ENCODE measurements around the gene SNX5.

DNA sequence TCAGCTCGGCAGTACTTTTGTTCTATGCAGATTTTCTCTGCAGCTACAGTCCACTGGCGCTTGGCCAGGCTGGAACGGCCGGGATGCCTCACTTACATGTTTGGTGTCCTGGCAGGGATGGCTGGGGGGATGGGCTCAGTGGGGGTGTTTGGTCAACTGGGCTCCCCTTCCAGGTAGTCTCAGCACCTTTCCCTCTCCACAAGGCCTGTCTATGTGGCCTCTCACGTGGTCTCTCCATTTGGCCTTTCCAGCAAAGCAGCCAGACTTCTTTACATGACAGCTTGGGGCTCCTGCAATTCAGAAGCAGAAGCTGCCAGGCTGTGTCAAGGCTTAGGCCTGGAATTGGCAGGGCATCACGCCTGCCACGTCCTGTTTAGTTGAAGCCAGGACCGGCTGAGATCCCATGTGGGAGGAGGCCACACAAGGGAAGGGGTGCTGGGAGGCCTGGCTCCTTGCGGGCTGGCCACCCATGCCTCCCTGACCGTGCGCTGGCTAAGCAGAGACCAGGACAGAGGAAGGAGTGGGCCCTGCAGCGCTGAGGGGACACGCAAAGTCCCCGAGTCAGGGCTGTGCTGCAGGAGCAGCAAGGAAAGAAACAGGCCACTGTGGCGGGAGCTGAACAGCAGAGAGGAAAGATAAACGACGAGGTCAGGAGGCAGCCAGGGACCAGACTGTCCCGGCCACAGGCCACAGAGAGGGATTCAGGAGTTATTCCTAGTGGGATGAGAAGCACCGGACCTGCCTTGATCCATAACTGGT lies 39.1 kb upstream of the SNX5 start:
- no peak for TF ChIP-seq CTCF (optimal IDR thresholded peaks at IDR 0.05 in 1 of 3, IDR thresholded peaks at IDR 0.05 in 1 of 3, conservative IDR thresholded peaks at IDR 0.05 in 1 of 3; ENCODE audit: extremely low read depth in 1 of 3, insufficient read depth in 2 of 3, low read length in 3 of 3)
- TF ChIP-seq EZH2 (IDR thresholded peaks at IDR 0.05; ENCODE audit: low read length) = no peak

Data from keratinocyte (primary cell).